Astrocyte (in vitro differentiated cells and primary cell): ENCODE measurements around the gene AP2B1. TPM values are rescaled to one million over a fixed set of nuclear protein-coding genes. Genes with fewer than 3 reads are reported as not detected.
A peak's percentile ranks its signal among the peaks of the same experiment; 100 is the strongest.
"Not testable (repeated sequence)": the region's sequence is repeated elsewhere in the genome, so short reads cannot be mapped to it uniquely, and the experiment has no call there.

Source experiments
- DNase-seq: peaks from one replicate; pipeline ENCODE4 v3.0.0-alpha.2; 2010; ENCODE audit warnings: low read depth
- FAIRE-seq: peaks from 2 replicates; lab custom pipeline; 2011; peaks lifted over from hg19 to GRCh38; lab: Jason Lieb, UNC
- H2AFZ ChIP-seq: 2 replicates; pipeline ENCODE4 v1.6.0; 2012; ENCODE audit warnings: low read depth, low read length, inconsistent platforms
- H3K27ac ChIP-seq: 2 replicates; pipeline ENCODE4 v1.5.1; 2011; ENCODE audit warnings: low read depth, low read length, inconsistent platforms
- H3K27me3 ChIP-seq: 2 replicates; pipeline ENCODE4 v1.6.0; 2011; ENCODE audit warnings: low read length, inconsistent platforms; ENCODE audit not compliant: insufficient read depth
- H3K36me3 ChIP-seq: 2 replicates; pipeline ENCODE4 v1.5.1; 2011; ENCODE audit warnings: low read length, inconsistent platforms; ENCODE audit not compliant: insufficient read depth
- H3K4me1 ChIP-seq: 2 replicates; pipeline ENCODE4 v1.5.1; 2011; ENCODE audit warnings: low read length, inconsistent platforms; ENCODE audit not compliant: insufficient read depth
- H3K4me2 ChIP-seq: 2 replicates; pipeline ENCODE4 v1.6.0; 2012; ENCODE audit warnings: low read length, inconsistent platforms
- H3K4me3 ChIP-seq: 2 replicates; pipeline ENCODE4 v1.5.1; 2011; ENCODE audit warnings: low read depth, mild to moderate bottlenecking, low read length, inconsistent platforms; ENCODE audit not compliant: insufficient read depth
- H3K79me2 ChIP-seq: 2 replicates; pipeline ENCODE4 v1.6.0; 2012; ENCODE audit warnings: mild to moderate bottlenecking, low read length, inconsistent platforms; ENCODE audit not compliant: insufficient read depth
- H3K9ac ChIP-seq: 2 replicates; pipeline ENCODE4 v1.6.0; 2012; ENCODE audit warnings: mild to moderate bottlenecking, low read length, inconsistent platforms
- H3K9me3 ChIP-seq: 2 replicates; pipeline ENCODE4 v1.5.1; 2012; ENCODE audit warnings: low read depth, mild to moderate bottlenecking, low read length, inconsistent platforms; ENCODE audit not compliant: insufficient read depth
- H4K20me1 ChIP-seq: 2 replicates; pipeline ENCODE4 v1.6.0; 2012; ENCODE audit warnings: low read length, inconsistent platforms; ENCODE audit not compliant: insufficient read depth
- H3K27ac Mint-ChIP-seq: one replicate; pipeline ENCODE4 v1.8.0; 2021; ENCODE audit warnings: mild to moderate bottlenecking, mixed read lengths; ENCODE audit not compliant: unreplicated experiment
- H3K27me3 Mint-ChIP-seq: one replicate; pipeline ENCODE4 v1.8.0; 2021; ENCODE audit warnings: low read depth, mixed read lengths; ENCODE audit not compliant: unreplicated experiment
- H3K36me3 Mint-ChIP-seq: one replicate; pipeline ENCODE4 v1.8.0; 2021; ENCODE audit warnings: low read depth, mixed read lengths; ENCODE audit not compliant: unreplicated experiment
- H3K4me1 Mint-ChIP-seq: one replicate; pipeline ENCODE4 v1.8.0; 2021; ENCODE audit warnings: low read depth, mixed read lengths; ENCODE audit not compliant: unreplicated experiment
- H3K4me3 Mint-ChIP-seq: one replicate; pipeline ENCODE4 v1.8.0; 2021; ENCODE audit warnings: mild to moderate bottlenecking, moderate library complexity, mixed read lengths; ENCODE audit not compliant: unreplicated experiment
- H3K9me3 Mint-ChIP-seq: one replicate; pipeline ENCODE4 v1.8.0; 2021; ENCODE audit warnings: mild to moderate bottlenecking, mixed read lengths; ENCODE audit not compliant: unreplicated experiment
- CTCF ChIP-seq: IDR thresholded peaks from 2 replicates; pipeline ENCODE4 v1.5.1; 2011; ENCODE audit warnings: low read depth, mild to moderate bottlenecking, inconsistent platforms, low read length, moderate library complexity; ENCODE audit not compliant: insufficient read depth
- EZH2 ChIP-seq: IDR thresholded peaks from 2 replicates; pipeline ENCODE4 v1.6.1; 2012; ENCODE audit warnings: mild to moderate bottlenecking, low read length, inconsistent platforms; ENCODE audit not compliant: insufficient read depth
- total RNA-seq: library from RNA; stranded (reverse); gene quantifications from 2 replicates; pipeline ENCODE4 v1.2.1, GENCODE V29; 2021

The AP2B1 gene
- total RNA-seq, 1 donor from 2014 or later, result 313 TPM

- FAIRE-seq (no peak), DNase-seq (no peak)
- no peak for TF ChIP-seq CTCF
- TF ChIP-seq EZH2, result peak; percentile 30
- Histone ChIP-seq H3K4me1 (peaks cover 6% of the 10 kb centered on the region), H3K4me3 (no peak overlapping the region), H3K27ac (no peak overlapping the region), H2AFZ (no peak overlapping the region), H3K36me3 (no peaks in the 10 kb centered on the region), H3K79me2 (no peaks in the 10 kb centered on the region), H3K9me3 (no peaks in the 10 kb centered on the region), H3K4me2 (peak overlapping the region; percentile 64), H4K20me1 (no peaks in the 10 kb centered on the region), H3K27me3 (peaks cover 14% of the 10 kb centered on the region), H3K9ac (no peak overlapping the region)
- H3K27ac Mint-ChIP-seq, result no peak overlapping the region
- H3K27me3 Mint-ChIP-seq, result peaks cover 44% of the 10 kb centered on the region
- H3K36me3 Mint-ChIP-seq, result no peaks in the 10 kb centered on the region
- H3K4me1 Mint-ChIP-seq, result no peaks in the 10 kb centered on the region
- H3K9me3 Mint-ChIP-seq, result no peaks in the 10 kb centered on the region
- H3K4me3 Mint-ChIP-seq, result no peak overlapping the region
These were observed 163.6 kb downstream of the AP2B1 start for GRCh38 chr17:35750526-35751395.

GRCh38 chr17:35751541-35751940 is 164.4 kb downstream of the AP2B1 start:
- H3K9me3 Mint-ChIP-seq, H3K4me2 ChIP-seq, H3K4me3 ChIP-seq, H2AFZ ChIP-seq, DNase-seq, H3K36me3 Mint-ChIP-seq, H3K4me1 Mint-ChIP-seq, H3K36me3 ChIP-seq, H3K27ac ChIP-seq, H3K79me2 ChIP-seq, H3K9ac ChIP-seq, FAIRE-seq, H3K9me3 ChIP-seq, H4K20me1 ChIP-seq, H3K4me1 ChIP-seq, H3K27ac Mint-ChIP-seq, H3K4me3 Mint-ChIP-seq: not testable (repeated sequence)
- peaks cover 36% of the 10 kb centered on the region for H3K27me3 Mint-ChIP-seq
- H3K27me3 ChIP-seq, result peaks cover 14% of the 10 kb centered on the region

- Histone ChIP-seq H3K27me3 (peaks cover 14% of the 10 kb centered on the region), H3K27ac (no peak overlapping the region), H2AFZ (no peak overlapping the region), H3K4me2 (no peak overlapping the region), H3K36me3 (no peaks in the 10 kb centered on the region), H3K4me3 (no peak overlapping the region), H3K9ac (no peak overlapping the region), H3K4me1 (peaks cover 6% of the 10 kb centered on the region), H3K79me2 (no peaks in the 10 kb centered on the region), H4K20me1 (no peaks in the 10 kb centered on the region), H3K9me3 (no peaks in the 10 kb centered on the region)
- Mint-ChIP-seq H3K4me1 (no peaks in the 10 kb centered on the region), H3K27me3 (peaks cover 33% of the 10 kb centered on the region), H3K36me3 (peaks cover 1% of the 10 kb centered on the region), H3K27ac (no peak overlapping the region), H3K9me3 (no peaks in the 10 kb centered on the region), H3K4me3 (no peak overlapping the region)
- no peak for DNase-seq
- TF ChIP-seq EZH2 (no peak), CTCF (no peak)
- FAIRE-seq, result no peak
These were observed 165.3 kb downstream of the AP2B1 start for GRCh38 chr17:35752471-35752870.
